Calu3 (cell line): ENCODE results near the gene PDE6B. TPM values are rescaled to one million over a fixed set of nuclear protein-coding genes. Genes with fewer than 3 reads are reported as not detected.
A peak's percentile ranks its signal among the peaks of the same experiment; 100 is the strongest.

ENCODE experiments used
- BruUV-seq: library from RNA; stranded (reverse); fragments of 400-500 nt; replicated peaks from 2 replicates; lab custom pipeline; 2021; lab: Mats Ljungman, UMichigan
- CTCF ChIA-PET: fragments of 300-600 bp; sonication (Branson Sonifier 250); formaldehyde crosslinking; loops from one replicate; lab custom pipeline; 2022; ENCODE audit warnings: antibody characterized with exemption; lab: Charles Lee
- DNase-seq: peaks from one replicate; pipeline ENCODE4 v3.0.0; 2022
- H3K27ac Mint-ChIP-seq: one replicate; pipeline ENCODE4 v1.8.0; 2022; ENCODE audit warnings: mixed read lengths; ENCODE audit not compliant: unreplicated experiment
- H3K27me3 Mint-ChIP-seq: one replicate; pipeline ENCODE4 v1.8.0; 2022; ENCODE audit warnings: mixed read lengths; ENCODE audit not compliant: unreplicated experiment
- H3K36me3 Mint-ChIP-seq: one replicate; pipeline ENCODE4 v1.8.0; 2022; ENCODE audit warnings: mild to moderate bottlenecking, moderate library complexity, mixed read lengths; ENCODE audit not compliant: insufficient read depth, unreplicated experiment
- H3K4me1 Mint-ChIP-seq: one replicate; pipeline ENCODE4 v1.8.0; 2022; ENCODE audit warnings: mild to moderate bottlenecking, low read depth, mixed read lengths; ENCODE audit not compliant: unreplicated experiment
- H3K4me3 Mint-ChIP-seq: one replicate; pipeline ENCODE4 v1.8.0; 2022; ENCODE audit warnings: mild to moderate bottlenecking, low read depth, moderate library complexity, mixed read lengths; ENCODE audit not compliant: unreplicated experiment
- H3K9me3 Mint-ChIP-seq: one replicate; pipeline ENCODE4 v1.8.0; 2022; ENCODE audit warnings: low read depth, mixed read lengths; ENCODE audit not compliant: unreplicated experiment
- intact Hi-C: fragments of 100-400 bp; cut with micrococcal nuclease; formaldehyde crosslinking; loops from one replicate; pipeline ENCODE4 v1.10.0; 2022; ENCODE audit not compliant: unreplicated experiment
- total RNA-seq: library from RNA; stranded (reverse); gene quantifications from 2 replicates; pipeline ENCODE4 v1.2.3, GENCODE V29; 2022
- TF ChIP-seq, protein P1 (sequence below): fragments of 200-600 bp; IDR thresholded peaks from one replicate; pipeline ENCODE4 v1.8.0; 2022; ENCODE audit warnings: antibody characterized with exemption; ENCODE audit not compliant: unreplicated experiment

The PDE6B gene
- total RNA-seq, 1 experiment from 2014 or later: not detected

DNA sequence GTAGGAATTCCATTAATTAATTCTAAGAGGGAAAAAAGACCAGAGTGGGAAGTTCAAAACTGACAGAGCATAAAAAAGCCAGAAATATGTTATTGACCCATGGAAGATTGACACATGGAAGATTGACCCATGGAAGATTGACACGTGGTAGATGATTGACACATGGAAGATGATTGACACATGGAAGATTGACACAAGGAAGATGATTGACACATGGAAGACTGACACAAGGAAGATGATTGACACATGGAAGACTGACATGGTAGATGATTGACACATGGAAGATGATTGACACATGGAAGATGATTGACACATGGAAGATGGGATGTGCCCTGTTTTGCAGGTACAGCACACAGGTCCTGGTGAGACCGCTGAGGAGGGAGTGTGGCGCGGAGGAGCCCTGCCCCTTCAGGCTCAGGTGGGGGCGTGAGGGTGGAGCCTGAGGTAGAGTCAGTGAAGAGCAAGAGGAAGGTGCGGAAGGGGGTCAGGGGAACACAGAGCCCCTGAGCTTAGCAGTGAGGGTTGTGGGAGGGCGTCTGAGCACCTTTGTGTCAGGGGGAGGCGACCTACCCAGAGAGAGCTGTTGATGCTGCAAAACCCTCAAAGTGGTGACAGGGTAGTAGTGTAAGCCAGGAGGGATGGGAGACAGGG, 15.8 kb upstream of the PDE6B start:
- Mint-ChIP-seq H3K27me3 (peaks cover 28% of the 10 kb centered on the region), H3K9me3 (peaks cover 6% of the 10 kb centered on the region), H3K36me3 (peaks cover 3% of the 10 kb centered on the region), H3K27ac (no peak overlapping the region), H3K4me3 (no peak overlapping the region), H3K4me1 (no peaks in the 10 kb centered on the region)
- no peak for DNase-seq
- no TSS peak for BruUV-seq
- intact Hi-C loops: no loop called here
- TF ChIP-seq, protein P1, sequence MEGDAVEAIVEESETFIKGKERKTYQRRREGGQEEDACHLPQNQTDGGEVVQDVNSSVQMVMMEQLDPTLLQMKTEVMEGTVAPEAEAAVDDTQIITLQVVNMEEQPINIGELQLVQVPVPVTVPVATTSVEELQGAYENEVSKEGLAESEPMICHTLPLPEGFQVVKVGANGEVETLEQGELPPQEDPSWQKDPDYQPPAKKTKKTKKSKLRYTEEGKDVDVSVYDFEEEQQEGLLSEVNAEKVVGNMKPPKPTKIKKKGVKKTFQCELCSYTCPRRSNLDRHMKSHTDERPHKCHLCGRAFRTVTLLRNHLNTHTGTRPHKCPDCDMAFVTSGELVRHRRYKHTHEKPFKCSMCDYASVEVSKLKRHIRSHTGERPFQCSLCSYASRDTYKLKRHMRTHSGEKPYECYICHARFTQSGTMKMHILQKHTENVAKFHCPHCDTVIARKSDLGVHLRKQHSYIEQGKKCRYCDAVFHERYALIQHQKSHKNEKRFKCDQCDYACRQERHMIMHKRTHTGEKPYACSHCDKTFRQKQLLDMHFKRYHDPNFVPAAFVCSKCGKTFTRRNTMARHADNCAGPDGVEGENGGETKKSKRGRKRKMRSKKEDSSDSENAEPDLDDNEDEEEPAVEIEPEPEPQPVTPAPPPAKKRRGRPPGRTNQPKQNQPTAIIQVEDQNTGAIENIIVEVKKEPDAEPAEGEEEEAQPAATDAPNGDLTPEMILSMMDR: no peak
- CTCF ChIA-PET: no interaction called here

DNA sequence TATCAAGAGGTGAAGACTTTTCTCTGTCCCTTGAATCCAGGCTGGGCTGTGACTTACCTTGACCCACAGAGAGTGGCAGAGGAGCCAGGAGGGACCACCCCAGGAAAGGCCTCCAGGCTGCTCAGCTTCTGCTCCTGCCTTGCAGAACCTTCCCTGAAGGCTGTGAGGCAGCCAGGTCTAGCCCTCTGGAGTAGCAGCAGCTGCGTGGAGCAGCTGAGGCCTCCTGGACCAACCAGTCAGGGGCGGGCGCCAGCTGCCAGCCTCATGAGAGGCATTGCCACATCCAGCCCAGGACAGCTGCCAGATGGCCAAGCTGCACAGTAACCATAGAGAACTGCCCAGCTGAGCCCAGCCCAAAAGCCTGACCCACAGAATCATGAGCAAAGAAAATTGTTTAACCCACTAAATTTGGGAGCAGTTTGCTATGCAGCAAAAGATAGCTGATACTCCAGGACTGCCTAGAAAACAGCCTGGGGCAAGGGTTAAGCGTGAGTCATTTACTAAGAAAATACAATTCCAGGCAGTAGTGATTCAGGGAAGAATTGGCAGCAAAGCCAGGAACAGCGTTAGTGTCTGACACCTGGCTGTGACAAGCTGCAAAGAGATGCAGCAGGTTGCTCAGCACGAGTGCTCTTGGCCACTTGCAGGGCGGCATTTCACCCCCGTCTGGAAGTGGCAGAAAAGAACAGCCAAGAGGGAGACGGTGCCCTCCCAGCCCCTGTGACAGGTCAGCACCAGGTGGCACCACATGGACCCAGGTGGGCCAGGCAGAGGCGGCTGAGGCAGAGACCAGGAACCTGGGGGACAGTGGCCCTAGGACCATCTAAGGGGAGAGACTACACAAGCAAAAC, 14.7 kb upstream of the PDE6B start:
- CTCF ChIA-PET: interaction anchor here (0.5 kb wide), 1 partner anchor 1585 kb away, joined by 3 read pairs; no protein-coding TSS in a partner anchor
- H3K27me3 Mint-ChIP-seq: peaks cover 39% of the 10 kb centered on the region
- peaks cover 7% of the 10 kb centered on the region for H3K9me3 Mint-ChIP-seq
- no peak overlapping the region for H3K4me3 Mint-ChIP-seq
- peaks cover 3% of the 10 kb centered on the region for H3K36me3 Mint-ChIP-seq
- H3K4me1 Mint-ChIP-seq: no peaks in the 10 kb centered on the region
- BruUV-seq: no TSS peak
- intact Hi-C loops: no loop called here
- TF ChIP-seq, protein P1: no peak
- peak; percentile 21 for DNase-seq
- H3K27ac Mint-ChIP-seq: no peak overlapping the region

DNA sequence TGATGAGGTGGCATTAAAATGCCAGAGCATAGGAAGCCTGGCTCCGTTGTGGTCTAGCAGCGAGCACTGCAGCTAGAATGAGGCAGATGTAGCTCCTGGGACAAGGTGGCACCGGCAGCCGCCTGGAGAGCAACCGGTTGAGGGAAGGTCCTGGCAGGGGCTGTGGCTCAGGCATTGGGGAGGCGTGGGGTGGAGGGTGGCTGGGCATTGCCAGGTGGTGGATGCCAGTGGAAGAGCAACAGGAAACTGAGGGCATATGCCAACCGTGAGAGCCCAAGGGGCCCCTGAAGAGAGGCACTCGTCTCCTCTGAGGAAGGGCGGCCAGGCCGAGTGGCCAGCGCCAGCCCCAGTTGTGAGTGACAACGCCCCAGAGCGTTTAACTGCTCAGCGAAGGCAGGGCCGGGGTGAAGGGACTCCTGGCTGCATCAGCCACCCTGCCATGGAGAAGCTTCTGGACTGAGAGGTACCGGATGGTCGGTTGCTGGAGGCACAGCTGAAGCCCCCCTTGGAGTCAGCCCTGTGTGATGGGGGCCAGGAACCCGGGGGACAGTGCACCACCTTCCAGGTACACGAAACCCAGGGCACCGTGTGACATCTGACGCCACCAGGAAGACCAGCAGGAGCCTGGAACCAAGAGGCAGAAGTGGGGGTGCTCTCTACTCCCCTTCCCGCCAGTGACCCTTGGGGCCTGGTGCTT, 13.2 kb upstream of the PDE6B start:
- H3K4me3 Mint-ChIP-seq: no peak overlapping the region
- H3K4me1 Mint-ChIP-seq: no peaks in the 10 kb centered on the region
- DNase-seq: no peak
- BruUV-seq: no TSS peak
- H3K9me3 Mint-ChIP-seq: peaks cover 7% of the 10 kb centered on the region
- no peak overlapping the region for H3K27ac Mint-ChIP-seq
- peaks cover 3% of the 10 kb centered on the region for H3K36me3 Mint-ChIP-seq
- TF ChIP-seq, protein P1: no peak
- intact Hi-C loops: no loop called here
- CTCF ChIA-PET: no interaction called here
- H3K27me3 Mint-ChIP-seq: peaks cover 44% of the 10 kb centered on the region

DNA sequence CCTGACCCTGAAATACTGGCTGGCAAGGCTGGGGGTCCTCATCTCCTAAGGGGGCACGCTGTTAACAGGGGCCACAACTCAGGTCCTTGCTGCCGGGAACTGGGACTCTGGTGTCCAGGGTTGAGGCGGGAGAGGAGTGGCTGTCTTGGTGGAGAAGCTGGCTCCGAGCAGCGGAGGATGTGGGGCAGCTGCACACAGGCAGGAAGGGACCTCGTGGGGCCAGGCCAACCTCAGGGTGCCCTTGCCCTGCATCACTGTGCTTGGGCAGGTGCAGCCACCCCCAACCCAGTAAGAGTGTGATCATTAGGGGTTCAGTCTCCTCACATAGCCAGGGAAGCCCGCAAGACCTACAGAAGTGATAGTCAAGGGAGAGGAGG, 12.6 kb upstream of the PDE6B start:
- Mint-ChIP-seq H3K27ac (no peak overlapping the region), H3K27me3 (peaks cover 44% of the 10 kb centered on the region), H3K9me3 (peaks cover 7% of the 10 kb centered on the region), H3K4me3 (no peak overlapping the region), H3K4me1 (no peaks in the 10 kb centered on the region), H3K36me3 (peaks cover 3% of the 10 kb centered on the region)
- CTCF ChIA-PET: no interaction called here
- no peak for DNase-seq
- TF ChIP-seq, protein P1: no peak
- intact Hi-C loops: no loop called here
- BruUV-seq: no TSS peak
